ENCODE data around the gene MEAK7.

The MEAK7 gene, protein sequence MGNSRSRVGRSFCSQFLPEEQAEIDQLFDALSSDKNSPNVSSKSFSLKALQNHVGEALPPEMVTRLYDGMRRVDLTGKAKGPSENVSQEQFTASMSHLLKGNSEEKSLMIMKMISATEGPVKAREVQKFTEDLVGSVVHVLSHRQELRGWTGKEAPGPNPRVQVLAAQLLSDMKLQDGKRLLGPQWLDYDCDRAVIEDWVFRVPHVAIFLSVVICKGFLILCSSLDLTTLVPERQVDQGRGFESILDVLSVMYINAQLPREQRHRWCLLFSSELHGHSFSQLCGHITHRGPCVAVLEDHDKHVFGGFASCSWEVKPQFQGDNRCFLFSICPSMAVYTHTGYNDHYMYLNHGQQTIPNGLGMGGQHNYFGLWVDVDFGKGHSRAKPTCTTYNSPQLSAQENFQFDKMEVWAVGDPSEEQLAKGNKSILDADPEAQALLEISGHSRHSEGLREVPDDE

DNA sequence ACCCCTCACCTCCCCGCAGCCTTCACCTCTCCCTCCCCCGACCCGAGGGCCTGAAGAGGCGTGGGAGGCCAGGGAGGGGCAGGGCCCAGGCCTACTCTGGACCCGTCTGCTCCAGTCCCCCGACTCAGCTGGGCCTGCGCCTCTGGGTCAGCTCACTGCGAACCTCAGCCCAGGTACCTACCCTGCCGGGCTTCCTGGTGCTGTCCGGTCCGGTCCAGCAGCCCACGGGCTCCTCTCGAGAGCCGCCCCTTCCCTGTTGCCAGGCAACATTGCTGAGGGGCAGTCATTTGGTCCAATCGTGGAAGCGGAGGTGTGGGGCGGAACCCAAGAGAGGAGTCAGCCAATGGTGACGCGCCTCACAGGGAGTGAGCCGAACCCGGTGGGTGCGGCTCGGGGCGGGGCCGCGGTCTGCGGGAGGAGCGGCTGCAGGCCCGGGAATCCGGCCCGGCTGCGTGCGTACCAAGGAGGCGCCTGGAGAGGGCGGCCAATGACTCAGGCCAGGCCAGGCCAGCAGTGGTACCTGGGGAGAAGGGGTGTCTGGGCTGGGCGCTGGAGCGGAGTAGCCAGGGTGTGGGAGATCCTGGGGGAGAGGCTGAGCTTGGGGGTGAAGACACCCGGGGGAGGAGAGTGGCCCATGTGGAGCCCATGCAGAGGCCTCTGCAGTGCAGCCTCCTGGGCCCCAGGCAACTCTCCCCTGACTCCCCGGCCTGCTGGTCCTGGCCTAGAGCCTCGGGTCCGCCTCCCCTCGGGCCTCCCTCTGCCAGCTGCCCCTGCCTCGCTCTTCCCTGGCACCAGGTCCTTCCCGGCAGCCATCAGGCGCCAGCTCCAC lies at the start of gene MEAK7:
TSS of gene MEAK7 (minus strand) at position 240 of the 829 bp plus-strand sequence. CDS start 6,573 bp downstream, outside the sequence.
- DNase-seq: peak; percentile 94

DNA sequence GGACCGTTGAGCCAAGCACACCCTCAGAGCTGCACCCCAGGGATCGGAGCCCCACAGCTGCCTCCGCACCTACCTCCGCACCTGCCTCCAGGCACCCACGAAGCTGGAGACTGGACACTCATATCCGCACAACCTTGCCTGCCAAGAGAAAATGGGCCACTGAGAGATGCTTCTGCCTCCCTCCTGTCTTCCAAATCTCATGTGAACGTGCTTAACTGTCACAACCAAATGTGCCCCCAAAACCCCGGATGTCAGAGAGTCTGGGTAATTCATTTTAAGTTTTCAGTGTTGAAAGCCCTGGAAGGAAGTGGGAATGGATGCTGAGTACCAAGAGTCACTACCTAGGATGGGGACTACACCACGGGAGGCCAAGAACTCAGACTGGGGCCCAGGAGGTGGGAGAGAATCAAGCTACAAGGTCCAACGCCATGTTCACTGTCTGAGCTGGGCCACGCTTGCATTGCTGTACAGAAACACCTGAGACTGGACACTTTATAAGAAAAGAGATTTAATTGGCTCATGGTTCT lies 49.5 kb upstream of the MEAK7 start:
- no peak for DNase-seq

DNA sequence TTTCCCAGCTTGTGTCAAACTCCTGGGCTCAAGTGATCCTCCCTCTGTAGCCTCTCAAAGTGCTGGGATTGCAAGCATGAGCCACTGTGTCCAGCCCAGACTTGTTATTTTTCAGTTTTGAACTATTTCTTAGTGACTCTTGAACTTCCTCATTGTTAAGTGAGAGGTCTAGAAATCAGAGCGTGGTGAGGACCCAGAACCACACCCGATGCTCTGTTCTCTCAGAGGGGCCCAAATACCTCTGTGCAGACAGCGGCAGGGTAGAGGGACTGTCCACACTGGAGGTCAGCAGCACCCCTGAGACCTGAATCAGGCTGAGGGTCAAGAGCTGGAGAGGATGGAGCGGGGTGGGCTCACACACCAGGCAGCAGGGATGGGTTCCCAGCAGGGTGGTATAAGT lies 47.7 kb upstream of the MEAK7 start:
- DNase-seq: no peak

DNA sequence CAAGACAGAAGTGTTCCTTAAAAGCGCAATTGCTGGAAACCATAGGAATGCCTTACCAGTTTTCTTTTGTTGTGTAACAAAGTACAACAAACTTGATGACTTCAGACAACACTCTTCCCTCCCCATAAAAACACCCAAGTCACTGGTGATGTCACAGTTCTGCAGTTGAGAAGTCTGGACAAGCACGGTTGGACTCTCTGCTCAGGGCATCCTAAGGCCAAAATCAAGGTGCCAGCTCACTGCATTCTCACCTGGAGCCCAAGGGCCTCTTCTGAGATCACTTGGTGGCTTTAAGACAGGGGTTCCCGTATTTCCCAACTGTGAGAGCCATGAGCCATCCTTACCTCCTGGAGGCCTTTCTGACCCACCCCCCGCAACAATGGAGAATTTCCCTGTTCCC lies 45.6 kb upstream of the MEAK7 start:
- no peak for DNase-seq

DNA sequence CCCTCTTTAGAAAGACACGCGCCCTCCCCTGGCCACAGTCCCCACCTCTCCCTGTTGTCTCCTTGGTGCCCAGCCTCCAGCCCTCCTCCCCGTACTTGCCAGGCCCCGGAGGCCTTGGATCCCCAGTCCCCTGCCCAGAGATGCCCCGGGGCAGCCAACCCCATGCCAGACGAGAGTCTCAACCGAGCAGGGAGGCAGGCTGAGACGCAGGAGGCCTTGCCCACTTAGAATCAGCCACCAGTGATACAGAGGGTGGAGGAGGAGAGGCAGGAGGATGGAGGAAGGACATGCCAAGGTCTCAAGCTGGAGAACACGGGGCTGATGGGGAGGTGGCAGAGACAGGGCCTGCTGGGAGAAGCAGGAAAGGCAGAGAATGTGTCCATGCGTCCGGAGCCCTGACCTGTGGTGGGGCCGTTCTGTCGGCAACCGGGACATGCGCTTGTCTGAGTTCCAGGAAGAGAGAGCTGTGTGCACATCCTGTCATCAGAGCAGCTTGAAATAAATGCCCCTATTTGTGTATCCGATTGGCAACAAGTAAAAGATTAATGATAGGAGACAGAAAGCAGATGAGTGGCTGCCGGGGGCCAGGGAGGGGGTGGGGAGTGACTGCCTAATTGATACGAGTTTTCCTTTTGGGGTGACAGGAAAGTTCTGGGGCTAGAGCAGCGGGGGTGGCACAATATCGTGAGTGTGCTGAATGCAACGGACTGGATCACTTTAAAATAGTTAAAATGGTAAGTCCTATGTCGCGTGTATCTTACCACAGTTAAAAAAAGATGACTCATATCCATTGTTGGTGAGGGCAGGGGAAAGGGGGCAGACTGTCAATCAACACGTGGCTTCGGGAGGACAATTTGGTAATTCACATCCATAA lies 44.7 kb upstream of the MEAK7 start:
- DNase-seq: no peak

DNA sequence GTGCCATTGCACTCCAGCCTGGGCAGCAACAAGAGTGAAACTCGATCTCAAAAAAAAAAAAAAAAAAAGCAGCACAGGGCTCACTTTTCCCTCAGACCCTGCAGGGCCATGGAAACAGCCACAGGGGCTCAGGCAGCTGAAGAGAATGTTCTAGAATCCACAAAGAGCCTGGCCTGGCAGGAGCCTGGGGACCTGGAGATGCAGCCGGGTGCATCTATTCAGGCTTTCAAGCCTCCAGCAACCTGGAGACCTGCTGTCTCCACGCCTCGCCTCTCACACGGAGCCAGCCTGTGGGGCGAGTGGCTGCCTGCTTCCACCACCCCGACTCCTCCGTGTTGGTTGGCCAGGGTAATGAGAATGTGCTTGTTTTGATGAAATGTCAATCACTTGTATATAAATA lies 44.0 kb upstream of the MEAK7 start:
- DNase-seq: no peak

DNA sequence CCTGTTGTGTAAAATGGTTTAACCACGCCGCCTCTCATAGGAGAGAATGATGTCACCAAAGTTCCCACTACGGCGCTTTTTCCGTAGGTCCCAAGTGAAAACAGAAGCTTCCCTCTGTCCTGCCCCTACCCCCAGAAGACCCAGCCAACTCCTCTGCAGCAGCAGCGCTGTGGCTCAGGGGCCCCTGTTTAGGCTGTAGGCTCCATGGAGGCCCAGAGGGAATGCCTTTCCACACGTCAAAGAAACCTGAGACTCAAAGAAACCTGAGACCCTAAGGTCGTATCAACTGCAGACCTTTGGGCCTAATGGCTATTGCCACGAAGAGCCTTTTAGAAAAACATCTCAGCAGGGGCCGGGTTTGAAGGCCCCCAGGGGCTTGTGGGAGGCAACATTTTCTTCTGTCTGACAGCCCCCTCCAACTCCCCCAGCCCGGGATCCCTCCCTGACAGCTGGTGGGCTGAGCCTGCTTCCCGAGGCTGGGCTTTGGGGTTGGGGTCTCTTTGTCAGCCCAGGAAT lies 43.1 kb upstream of the MEAK7 start:
- no peak for DNase-seq

DNA sequence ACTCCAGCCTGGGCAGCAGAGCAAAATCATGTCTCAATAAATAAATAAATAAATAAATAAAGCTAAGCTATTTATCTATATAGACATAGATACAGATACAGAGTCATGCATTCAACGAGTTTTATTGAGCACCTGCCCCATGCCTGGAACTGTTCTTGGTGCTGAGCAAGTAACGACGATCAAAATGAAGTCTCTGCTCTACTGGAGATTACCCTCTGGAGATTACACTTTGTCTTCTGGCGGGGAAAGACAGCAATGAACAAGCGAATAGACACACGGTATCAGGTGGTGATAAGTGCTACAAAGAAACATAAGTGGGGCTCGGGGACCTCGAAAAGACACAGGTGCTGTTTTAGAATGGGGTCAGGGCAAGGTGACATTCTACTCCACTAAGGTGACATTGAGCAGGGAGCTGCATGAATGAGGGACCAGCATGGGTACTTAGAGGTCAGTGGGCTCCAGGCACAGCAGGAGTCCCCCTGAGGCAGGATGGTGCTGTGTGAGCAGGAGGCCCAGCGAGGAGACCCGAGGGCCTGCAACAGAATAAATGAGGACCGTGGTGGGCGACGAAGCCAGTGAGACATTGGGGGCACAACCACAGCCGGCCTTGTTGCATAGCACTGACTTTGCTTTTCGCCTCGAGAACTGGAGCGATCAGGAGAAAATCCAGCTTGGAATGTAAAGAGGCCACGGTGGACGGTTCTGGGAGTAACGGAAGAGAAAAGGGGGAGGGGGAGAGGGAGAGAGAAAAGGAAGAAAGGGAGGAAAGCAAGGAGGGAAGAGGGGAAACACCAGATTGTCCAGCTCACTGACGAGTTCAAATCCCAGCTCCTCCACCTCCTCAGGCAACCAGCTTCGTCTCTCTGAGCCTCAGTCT lies 42.4 kb upstream of the MEAK7 start:
- DNase-seq: no peak

DNA sequence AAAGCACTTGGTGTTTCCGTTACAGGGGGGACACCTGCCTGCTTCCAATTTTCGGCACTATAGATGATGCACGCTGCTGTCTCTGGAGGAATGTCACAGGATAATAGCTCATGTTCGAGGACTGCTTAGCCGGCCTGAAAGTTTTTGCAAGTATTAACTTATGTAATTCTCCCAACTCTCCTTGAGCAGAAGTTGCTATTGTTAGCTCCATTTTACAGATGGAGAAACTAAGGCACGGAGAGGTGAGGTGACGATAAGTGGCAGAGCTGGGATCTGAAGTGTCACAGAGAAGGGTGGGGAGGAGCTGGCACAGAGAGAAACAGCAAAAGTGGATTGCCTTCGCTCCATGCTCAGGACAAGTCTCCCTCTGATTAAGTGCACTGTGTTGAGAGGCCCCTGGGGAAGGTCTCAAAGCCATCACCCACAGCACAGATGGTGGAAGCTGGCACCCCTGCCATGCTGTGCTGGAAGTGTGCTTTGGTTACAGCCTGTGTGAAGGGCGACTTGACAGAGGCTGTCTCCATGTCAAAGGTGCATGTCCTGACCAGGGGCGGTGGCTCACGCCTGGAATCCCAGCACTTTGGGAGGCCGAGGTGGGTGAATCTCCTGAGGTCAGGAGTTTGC lies 40.8 kb upstream of the MEAK7 start:
- no peak for DNase-seq

DNA sequence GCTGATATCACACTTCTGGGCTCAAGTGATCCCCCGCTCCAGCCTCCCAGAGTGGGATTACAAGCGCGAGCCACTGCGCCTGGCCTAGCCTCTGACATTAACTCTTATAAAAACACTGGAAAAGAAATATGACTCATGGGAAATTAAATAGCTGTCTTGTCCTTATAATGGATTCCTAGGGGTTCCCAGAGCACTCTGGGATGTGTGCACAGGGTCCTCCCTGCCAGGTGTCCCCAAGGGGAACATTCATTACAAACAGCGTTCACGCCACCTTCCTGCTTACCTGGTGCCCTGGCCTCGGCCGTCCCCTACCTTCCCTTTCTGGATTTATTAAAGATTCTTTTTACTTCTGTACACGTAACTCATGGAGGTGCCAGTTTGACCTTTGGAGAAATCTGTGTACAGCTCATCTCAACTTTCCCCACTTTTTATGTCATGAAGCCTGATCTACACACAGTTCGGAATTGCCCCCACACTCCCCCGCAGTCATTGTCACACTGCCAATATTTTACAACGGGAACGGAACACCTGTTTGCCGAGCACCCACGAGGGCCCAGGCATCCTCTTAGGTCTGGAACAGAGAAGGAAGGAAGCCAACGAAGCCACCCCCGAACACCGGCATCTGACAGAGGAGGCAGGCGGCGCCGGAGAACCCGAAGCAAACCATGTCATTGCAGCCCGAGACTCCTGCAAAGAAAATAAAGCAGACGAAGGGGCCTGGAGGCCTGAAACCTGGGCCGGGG lies 39.7 kb upstream of the MEAK7 start:
- DNase-seq: peak; percentile 33

DNA sequence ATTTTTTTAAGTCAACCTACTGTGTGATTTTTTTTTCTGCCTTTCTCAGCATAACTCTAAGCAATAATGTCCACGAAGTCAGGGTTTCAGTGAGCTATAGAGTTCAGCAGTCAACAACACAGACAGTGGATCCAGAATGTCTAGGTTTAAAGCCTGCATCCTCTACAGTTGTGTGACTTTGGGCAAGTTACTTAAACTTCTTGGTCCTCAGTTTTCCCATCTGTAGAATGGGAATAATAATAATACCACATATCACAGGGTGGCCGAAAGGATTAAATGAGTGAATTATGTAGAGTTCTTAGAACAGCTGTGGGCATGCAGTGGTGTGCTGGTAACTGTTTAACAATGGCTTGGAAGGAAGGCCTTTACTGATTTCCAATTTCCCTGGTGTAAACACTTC lies 38.8 kb upstream of the MEAK7 start:
- DNase-seq: no peak

DNA sequence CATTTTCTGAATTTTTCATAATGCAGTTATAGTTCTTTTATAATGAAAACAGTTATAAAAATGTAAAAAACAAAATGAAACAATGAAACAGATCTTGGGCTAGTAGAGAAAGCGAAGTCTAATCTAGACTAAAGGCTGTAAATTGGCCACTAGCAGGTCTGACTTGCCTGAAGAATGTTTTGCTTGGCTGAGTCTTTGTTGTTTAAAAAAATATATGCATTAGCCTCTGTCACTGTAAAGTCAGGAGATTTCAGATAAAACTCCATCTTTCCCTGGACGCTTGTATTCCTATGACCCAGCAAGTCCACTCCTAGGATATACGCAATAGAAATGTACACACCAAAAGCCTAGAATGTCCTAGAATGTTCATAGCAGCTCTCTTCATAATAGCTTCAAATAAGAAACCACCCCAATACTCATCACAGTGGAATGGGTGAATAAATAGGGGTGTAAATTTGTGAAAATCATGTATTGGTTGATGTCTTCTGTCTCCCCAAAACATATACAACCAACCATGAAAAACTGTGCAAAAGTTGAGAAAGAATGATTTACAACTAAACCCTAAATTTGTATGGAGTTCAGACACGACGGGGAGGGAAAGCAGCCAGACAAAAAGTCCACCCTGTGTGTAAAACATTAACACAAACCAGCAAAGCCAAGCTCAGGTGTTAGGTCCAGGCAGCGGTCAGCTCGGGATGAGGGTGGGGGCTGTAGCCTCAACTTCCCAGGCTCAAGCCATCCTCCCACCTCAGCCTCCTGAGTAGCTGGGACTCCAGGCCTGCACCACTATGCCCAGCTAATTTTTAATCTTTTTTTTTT lies 37.7 kb upstream of the MEAK7 start:
- no peak for DNase-seq

DNA sequence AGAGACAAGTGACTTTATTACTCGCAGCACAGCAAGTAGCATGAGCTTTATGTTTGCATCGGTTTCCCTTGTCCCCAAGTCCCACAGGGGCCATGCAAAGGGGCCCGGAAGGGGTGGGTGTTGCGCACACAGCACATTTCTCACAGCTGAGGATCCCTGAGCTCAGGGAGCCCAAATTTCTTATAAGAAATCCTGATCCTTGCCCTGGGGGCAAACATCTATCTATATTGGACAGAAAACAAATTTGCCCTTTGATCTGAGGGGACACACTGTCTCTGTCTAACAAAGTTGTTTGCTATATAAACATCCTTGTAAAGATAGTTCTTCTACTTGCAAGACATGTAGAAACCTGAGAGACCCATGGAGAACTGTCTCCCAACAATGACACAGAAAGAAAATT lies 35.7 kb upstream of the MEAK7 start:
- DNase-seq: no peak

DNA sequence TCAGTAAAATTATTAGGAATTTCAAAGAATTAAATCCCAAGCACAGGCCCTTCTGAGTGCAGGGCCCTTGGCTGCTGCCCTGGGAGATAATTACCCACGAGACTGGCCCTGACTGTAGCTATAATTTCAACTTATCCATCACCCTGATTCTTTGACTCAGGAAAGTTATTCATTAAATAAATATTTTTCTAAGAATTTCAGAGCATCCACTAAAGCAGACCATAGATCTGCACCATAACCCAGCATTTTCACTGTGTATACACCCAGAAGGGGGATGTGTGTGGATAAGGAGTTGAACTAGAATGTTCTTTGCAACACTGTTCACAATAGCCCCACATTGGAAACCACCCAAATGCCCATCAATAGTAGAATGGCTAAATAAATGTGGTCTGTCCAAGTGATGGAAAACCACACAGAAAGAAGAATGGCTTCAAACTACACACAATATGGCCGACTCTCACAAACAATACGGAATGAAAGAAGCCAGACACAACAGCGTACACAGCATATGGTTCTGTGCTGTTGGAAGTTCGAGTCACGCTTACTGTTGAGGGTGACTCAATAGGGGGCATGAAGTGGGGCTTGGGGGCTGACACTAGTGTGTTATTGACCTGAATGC lies 33.9 kb upstream of the MEAK7 start:
- DNase-seq: no peak

DNA sequence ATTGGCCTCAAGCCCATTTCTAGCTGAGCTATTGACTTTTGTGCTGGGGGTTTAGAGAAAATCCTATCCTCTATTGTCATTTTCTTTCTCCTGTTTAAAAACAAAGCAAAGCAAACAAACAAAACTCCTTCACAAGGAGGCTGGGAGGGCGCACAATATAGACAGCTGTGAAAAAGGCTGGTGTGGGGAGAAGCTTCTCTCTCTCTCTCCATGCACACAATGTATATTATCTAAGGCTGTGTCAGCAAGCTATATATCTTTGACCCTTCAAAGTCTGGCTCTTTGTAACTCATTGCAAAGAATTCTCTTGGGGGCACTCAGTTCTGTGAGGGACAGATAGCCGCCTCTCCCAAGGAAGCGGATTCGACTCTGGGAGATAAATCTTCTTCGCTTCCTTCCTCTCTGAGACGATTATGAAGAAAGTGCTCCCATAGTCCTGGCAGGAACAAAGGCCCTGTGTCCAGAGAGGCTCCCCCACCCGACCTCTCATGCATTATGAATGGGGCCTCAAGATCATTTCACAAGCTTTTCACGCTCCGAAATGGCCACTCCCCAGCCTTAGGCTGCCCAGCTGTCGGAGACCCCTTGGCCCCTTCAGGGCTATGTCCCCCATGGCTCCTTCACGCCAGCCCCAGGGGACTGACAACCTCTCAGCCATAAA lies 33.2 kb upstream of the MEAK7 start:
- DNase-seq: no peak

DNA sequence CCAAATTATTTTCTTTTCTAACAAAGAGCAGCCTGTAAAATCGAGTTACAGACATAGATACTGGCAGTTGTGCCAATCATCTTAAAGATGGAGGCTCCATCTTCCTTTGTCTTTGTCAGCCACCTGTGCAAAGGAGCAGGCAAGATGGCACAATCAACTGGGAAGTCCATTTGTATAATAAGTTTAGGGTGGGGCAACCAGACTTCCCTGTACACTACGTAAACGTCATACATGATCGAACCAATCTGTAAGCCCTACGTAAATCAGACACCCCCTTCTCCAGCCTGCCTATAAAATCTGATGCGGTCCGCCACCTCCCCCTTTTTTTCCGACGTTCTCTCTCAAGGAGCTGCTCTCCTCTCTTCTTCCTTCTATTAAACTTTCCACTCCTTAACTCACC lies 31.4 kb upstream of the MEAK7 start:
- DNase-seq: no peak

DNA sequence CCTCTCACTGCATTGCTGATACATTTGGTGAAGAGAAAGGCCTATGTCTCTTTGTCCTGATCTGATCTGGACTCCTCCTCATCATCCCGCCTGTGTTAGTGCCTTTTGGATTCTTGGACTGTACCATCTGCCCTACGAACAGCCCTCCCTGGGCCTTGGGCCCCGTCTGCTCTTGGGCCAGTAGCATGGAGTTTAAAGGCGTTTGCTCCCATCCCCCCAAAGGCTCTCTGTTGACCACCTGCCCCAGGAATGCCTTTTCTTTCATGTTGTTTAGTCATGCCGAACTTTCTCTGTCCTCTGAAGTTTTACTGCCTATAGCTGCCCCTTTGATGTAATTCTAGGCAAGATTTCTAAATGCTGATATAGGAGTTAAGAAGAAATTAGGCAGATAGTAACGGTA lies 30.9 kb upstream of the MEAK7 start:
- DNase-seq: no peak

DNA sequence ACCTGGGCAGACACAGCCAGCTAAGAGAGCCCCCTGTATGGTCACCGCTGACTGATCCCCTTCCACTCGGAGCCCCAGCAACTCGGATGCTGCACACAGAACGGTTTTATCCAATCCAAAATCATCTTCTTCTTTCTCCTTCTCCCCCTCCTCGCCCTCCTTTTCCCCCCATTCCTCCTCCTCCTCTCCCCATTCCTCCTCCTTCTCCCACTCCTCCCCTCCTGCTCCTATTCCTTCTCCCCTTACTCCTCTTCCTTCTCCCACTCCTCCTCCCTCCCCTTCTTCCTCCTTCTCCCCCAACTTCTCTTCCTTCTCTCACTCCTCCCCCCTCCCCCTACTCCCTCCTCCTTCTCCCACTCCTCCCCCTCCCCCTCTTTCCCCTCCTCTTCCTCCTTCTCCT lies 30.4 kb upstream of the MEAK7 start:
- no peak for DNase-seq

All from SHP77 treated with DMSO at 0.1 percent for 48 hours (cell line).